ENCODE data around the gene CXCL3. TPM values are rescaled to one million over a fixed set of nuclear protein-coding genes. Genes with fewer than 3 reads are reported as not detected.

The CXCL3 gene
- total RNA-seq, 1 donor from 2014 or later: 0.12 TPM

DNA sequence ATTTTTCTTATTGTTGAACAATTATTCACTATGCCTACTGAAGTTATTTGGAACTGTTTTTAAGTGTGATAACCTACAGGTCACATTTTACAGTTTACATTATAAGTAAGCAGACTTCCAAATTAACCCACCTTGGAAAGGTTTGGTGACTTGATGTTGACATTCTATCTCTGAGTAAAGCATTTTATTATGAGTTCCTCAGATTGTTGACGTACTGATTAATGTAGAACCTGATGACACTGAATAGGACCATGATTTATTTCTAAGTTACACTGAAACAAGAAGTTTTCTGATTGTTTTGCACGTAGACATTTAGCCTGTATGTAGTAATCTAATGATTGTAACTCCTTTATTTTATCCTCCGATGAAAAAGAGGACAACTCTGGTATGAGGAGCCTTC, 17.0 kb upstream of the CXCL3 start:
- intact Hi-C loops (cut with micrococcal nuclease): no loop called here

DNA sequence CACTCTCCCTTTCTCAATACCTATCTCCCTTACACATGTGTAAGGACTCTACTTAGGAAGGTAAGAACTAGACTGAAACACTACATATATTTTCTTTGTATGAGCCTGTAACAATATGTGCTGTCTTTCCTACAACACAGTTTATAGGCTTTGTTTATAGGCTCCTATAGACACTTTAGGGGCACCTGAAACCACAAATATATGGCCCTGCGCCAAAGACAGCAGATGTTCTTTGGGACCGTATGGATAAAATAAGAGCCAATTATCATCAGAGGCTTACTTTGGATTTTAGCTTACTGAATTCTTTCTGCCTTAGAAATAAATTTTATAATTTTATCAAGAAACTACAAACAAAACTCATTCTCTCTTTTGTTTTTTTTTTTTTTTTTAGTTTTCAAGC, 16.6 kb upstream of the CXCL3 start:
- intact Hi-C loops (cut with micrococcal nuclease): no loop called here

DNA sequence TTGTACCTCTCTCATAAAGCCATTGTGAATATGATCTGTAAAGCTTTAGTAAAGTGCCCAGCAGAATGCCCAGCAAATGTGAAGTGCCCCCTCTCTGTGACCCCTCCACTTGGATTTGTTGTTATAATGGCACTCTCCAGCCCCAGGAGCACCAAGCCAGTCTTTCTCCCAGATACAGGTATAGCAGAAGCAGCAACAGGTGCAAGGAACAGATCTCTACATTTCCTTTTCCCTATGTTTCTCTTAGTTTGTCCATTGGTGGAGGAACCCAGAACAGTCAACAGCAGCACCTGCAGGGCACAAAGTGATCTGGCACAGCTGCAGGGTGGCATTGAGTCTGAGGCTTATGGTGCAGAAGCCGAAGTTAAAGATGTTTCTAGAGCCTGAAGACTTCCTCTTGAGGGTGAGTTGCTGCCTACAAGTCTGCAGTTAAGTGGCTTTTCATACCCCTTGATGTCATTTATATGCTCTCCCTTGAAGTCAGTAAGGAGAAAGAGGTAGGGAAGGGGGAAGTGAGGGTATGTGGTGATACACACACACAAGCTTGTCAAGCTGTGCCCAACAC, 16.1 kb upstream of the CXCL3 start:
- intact Hi-C loops (cut with micrococcal nuclease): no loop called here

DNA sequence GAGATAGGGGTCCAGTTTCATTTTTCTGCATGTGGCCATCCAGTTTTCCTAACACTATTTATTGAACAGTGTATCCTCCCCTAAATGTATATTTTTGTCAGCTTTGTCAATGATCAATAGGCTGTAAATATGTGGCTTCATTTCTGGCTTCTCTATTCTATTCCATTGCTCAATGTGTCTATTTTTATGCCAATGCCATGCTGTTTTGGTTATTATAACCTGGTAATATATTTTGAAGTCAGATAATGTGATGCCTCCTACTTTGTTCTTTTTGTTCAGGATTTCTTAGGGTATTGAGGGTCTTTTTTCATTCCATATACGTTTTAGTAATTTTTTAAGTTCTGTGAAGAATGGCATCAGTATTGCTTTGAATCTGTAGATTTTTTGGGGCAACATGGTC, 8.7 kb upstream of the CXCL3 start:
- intact Hi-C loops (cut with micrococcal nuclease): no loop called here

DNA sequence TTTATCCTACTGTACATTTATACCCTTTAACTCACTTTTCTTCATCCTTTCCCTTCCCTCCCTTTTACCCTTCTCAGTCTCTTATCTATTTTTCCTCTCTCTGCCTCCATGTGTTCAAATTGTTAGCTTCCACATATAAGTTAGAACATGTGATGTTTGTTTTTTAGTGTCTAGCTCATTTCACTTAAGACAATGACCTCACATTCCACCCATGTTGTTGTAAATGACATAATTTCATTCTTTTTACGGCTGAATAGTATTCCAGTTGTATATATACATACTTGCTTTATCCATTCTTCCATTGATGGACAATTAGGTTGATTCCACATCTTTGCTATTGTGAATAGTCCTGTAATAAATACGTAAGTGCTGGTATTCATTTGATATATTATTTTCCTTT, 7.3 kb upstream of the CXCL3 start:
- intact Hi-C loops (cut with micrococcal nuclease): no loop called here

DNA sequence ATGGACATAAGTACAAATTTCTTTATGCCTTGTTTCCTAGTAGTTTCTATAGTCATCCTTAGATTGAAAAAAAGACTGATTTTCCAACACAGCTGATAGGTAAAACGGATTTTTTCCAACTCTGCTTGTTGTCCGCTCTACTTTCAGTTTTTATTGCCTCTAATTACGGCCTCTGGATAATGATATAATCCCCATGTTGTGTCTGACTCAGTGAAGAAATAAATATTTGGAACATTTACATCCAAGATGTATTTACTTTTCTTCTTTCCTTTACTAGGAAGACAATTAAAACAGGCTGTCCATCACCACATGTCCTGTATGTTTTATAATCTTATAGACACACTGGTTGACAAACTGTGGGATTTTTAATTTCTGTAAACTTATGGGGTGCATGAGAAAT, 6.8 kb upstream of the CXCL3 start:
- intact Hi-C loops (cut with micrococcal nuclease): no loop called here

DNA sequence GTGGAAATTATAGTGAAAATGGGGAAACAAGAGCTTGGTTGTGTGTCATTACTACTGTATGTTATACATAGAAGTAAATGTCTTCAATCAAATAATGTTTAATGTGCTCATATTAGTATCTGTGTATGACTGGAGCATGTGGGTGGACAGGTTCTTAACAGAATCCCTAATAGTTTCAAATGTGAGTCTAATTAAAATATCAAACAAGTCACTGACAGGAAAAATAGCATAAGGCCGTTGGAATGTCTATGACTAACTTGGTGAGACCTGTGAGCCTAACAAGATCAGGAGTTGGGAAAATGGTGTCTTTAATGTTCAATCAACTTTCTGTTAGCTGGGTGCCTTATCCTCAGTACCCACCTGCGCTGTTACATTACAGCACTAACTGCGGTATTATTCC, 6.2 kb upstream of the CXCL3 start:
- intact Hi-C loops (cut with micrococcal nuclease): no loop called here

DNA sequence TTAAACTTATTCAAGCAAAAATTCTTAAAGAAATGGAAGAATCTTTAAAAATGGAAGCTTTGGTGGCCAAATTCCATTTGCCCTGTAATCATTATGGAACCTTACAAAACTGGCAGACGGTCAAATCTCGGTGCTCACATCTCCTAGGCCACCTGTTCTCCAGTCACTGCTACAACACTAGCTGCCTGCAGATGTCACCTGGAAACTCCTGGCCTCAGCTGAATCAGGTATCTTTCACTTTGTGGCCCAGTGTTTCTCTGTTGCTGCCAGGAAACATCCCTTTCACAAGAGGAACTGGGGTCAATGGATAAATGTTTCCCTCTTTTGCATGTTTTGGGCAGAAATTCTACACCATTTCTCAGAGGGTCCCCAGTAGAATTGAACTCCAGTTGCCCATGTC, 4.2 kb upstream of the CXCL3 start:
- intact Hi-C loops (cut with micrococcal nuclease): no loop called here

DNA sequence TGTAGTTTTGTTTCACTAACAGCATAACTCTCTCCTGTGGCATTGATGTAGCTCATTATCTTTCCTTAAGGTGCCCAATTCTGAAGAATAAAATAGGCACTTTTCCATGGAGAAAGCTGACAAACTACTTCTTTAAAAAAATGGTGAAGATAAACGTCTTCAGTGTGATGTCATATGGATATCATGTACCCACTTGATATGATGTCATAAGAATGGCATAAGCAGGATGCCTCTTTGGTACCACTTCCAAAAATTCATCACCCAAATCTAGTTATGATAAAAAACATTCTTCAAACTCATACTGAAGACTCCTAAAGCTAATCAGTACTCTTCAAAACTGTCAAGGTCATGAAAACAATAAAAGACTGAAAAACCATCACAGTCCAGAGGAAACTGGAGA, 2.9 kb upstream of the CXCL3 start:
- intact Hi-C loops (cut with micrococcal nuclease): no loop called here

DNA sequence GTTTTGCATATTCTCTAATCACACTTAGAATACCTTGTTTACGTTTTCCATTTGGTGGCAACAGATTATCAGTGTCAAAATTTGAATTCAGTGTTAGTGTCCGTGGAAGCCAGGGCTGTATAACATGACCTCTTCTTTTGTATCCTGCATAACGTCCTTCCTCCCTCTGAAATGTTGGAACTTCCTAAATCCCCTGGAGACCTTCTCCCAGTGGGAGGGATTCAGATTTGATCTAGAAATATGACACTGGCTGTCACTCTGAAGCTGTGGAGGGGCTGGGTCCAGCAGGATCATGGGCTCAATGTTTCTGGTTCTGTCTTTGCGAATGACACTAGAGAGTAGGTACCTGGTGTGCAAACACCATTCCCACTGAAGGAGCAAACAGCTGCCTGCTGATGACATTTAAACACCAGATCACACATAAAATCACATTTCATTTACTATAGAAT, 850 bp upstream of the CXCL3 start:
- intact Hi-C loops (cut with micrococcal nuclease): loop anchor here (2.0 kb wide), 1 partner anchor 23 kb away; no protein-coding TSS in a partner anchor

DNA sequence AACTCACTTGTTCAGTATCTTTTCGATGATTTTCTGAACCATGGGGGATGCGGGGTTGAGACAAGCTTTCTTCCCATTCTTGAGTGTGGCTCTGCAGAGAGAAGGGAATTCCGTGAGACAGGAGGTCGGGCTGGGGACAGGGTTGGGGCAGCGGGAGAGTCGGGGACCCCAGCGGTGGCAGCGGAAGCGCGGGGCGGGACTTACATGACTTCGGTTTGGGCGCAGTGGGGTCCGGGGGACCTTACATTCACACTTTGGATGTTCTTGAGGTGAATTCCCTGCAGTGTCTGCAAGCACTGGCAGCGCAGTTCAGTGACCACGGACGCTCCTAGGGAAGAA, 434 bp downstream of the CXCL3 start:
- intact Hi-C loops (cut with micrococcal nuclease): loop anchor here (2.0 kb wide), 1 partner anchor 21 kb away; no protein-coding TSS in a partner anchor

DNA sequence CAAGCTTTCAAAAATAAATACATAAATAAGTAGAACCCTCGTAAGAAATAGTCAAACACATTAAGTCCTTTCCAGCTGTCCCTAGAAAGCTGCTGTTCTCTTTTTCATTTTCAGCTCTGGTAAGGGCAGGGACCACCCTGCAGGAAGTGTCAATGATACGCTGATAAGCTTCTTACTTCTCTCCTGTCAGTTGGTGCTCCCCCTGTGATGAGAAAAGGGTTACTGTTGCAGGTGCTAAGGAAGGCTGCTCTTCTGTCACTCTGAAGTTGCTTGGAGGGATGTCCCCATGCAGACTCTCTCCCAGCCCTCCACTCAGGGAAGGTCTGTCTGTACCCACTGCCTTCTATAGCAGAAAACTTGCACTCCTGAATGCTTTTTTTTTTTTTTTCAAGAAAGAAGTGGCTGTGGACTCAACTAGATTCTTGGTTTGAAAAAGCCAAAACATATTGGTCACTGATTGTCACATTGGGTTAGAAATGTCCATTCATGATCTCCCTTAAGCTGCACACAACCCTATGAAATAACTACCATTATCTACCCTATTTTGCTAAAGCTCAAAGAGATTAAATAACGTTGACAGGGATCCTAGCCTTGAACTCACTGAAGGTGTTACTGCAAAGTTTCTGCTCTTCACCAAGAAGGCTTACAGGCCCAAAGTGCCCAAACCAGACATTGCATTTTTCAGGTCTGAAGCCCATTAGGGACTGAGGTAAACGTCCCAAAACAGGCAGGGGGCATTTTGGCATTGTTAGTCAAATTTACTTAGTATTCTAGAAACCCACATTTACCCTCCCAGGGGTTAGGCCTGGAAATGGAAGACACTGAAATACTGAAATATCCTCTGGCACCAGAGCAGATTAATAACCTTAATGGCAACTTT, 1.2 kb downstream of the CXCL3 start:
- intact Hi-C loops (cut with micrococcal nuclease): no loop called here

DNA sequence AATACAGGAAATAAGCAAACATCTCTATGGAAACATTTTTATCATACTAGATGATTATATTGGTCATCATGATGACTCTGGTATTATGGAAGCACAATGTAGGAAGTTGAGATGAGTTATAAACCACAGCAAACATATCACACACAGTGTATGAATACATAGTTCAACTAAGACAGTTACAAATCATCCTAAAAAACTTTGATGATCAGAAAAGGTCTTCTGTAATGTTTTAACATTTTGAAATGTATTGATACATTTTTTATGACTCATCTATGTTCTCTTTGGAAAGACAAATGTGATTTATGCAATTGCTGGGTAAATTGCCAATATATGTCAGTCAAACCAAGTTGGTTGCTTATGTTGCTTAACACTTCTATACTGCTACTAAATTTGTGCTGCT, 4.8 kb downstream of the CXCL3 start:
- intact Hi-C loops (cut with micrococcal nuclease): no loop called here

DNA sequence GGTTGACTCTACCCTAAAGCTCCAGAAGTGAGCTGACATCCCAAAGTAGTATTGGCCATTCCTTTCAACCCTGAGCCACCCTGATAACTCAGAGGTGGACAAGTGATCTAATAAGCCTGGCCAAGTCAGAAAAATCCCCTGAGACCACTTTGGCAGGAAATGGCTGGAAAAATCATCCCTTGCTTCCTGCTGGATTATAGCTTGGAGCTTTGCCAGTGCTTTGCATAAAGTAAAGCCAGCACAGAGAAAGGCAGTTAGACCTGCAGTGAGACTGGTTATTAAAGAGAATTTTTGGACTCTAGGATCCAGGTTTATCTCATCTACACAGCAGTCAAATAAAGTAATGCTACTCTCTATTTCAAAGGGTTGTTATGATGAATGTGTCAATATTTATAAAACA, 6.4 kb downstream of the CXCL3 start:
- intact Hi-C loops (cut with micrococcal nuclease): no loop called here

DNA sequence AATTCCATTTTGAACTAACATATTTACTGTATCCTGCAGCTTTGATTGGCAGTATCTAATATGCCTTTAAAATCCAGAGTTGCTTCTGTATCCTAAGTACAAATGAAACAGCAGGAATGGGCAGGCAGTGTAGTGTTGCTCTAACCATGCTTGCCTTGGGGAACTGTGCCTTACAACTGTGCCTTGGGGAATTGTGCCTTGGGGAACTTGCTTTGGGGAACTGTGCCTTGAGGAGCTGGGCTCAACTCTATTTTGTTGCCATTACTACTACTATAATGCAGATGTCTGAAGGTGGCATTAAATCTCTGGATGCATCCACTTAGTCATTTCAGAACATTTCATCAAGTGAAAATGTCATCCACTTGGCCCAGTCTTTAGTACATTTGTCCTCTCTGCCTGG, 6.9 kb downstream of the CXCL3 start:
- intact Hi-C loops (cut with micrococcal nuclease): no loop called here

DNA sequence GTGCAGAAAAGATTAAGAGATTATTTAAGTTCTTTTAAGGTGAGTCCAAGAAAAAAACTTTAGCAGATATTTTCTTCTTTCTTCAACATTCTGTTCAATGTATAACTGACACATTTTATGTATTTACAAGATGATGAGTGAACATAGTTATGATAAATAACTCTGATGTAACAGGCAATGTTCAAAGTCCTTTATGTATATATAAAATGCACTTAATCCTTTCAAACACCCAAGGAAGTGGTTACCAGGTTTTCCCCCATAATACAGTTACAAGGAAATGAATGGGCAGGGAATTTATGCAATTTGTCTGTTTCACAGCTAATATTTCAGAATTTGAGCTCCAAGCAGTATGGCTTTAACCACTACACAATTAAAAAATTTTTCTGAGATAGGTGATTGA, 8.2 kb downstream of the CXCL3 start:
- intact Hi-C loops (cut with micrococcal nuclease): no loop called here

DNA sequence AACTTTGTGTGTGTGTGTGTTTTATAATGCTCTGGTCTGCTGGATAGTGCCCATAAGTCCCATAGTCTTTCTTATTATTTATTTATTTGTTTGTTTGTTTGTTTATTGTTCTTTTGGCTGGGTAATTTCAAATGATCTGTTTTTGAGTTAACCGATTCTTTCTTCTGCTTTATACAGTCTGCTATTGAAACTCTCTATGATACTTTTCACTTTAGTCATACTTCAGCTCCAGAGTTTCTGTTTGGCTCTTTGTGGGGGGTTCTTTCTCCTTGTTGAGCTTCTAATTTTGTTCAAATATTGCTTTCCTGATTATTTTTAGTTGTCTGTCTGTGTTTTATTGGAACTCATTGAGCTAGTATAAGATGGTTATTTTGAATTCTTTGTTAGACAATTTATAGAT, 10.0 kb downstream of the CXCL3 start:
- intact Hi-C loops (cut with micrococcal nuclease): no loop called here

DNA sequence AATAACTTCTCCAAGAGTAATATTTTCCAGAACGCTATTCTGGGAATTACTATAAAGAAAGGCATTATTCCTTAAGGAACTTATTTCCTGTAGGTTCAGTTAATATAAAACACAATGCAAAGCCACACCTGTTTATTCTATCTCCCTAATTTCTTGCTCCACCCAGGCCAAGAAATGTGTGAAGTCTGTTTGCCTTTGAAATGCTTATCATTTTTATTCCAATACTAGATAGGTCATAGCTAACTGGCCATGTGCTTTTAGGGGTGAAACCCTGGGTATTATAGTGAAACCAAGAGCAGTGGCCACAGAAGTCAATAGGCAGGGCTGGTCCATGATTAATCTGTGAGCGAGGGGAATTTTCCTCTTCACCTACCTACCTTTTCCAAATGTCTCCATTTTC, 14.8 kb downstream of the CXCL3 start:
- intact Hi-C loops (cut with micrococcal nuclease): no loop called here

DNA sequence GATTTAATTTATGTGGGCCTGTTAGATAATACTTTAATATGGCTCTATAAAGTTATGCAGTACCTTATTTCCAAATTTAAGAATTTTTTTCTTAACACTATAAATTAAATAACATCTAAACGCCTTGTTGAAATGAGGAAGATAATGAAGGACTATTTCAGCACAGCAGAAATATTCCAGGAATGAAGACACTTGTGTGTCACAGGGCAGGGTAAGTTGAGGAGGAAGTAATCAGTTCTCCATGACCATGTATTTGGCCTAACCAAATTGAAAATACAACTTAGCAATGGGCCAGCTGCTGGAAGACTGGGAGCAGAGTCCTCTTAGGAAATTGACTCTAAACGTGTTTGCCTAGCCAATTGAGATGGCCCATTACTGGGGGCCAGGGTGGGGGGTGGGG, 16.9 kb downstream of the CXCL3 start:
- intact Hi-C loops (cut with micrococcal nuclease): no loop called here

DNA sequence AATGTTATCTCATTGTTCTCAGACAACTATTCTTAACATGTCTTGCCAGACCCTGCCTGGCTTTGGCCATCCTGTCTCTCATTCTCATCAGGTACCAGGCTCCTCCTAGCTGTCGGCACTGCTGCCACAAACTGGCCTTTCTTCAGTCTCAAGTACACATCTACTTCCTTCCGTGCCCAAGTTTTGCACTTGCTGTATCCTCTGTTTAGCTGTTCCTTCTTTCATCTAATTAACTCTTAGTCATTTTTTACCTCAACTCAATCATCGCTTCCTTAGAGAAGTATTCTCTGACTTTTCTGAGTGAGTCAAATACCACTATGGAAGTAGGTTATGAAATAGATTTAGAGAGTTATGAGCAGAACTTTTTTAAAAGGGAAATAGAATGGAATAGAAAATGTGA, 19.7 kb downstream of the CXCL3 start:
- intact Hi-C loops (cut with micrococcal nuclease): no loop called here

DNA sequence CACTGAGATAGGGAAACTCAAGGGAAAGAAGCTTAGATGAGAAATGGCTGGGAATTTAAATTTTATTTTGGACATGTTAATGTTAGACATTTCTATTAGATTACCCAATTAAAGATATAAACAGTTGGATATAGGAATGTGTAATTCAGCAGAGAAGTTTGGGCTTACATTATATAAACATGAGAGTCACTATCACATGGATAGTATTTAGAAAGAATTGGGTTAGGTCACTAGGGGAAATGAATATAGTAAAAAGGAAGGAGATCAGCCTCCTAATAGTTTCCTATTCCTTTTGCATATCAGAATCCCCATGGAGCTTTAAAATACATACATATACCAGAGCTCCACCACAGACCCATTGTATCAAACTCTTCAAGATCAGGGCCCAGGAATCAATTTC, 20.4 kb downstream of the CXCL3 start:
- intact Hi-C loops (cut with micrococcal nuclease): no loop called here

DNA sequence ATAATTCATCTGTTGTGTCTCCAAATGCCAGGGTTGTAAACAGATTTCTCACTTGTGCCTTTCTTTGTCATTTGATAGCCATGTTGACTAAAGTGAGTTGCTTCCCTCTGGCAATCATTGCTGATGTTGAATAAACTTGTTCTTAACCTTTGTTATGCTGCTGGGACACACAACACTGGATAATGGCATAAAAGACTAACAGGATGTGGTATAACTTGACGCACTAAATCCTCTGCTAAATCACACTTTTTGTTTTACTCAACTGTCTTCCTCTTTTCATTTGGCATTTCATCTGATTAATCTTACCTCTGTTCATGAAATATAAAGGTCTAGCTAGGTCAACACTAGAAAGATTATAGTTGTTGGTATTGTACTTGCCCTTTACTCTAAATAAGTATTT, 22.4 kb downstream of the CXCL3 start:
- intact Hi-C loops (cut with micrococcal nuclease): loop anchor here (2.0 kb wide), 1 partner anchor 23 kb away; the partner anchor contains the start of gene CXCL3

DNA sequence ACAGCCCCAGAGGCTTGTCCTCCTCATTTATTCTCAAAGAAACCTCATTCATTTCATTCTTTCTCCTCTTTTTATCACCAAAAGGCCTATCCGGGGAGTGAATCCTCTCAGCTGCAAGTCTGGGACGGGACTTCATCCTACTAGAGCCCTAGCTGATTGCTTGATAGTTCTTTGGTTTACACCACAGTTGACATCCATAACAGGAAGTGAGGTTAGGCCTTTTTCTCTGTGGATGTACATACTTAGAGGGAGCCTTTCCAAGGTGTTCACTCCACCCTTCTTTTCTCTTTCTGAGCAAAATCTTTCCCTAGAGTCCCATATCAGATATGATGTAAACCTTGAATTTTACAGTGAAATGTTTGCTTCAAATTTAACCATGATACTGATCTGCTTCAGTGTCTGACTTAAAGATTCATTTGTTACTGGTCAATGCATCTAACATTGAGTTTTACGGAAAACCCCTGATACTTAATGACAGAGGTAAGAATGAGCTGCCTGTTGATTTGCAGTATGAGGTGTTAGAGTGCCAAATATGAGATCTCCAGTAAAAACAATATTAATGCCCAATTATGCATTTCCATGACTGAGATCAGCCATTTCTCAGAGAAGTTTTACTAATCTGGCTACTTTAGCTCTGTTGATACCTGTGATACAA, 23.2 kb downstream of the CXCL3 start:
- intact Hi-C loops (cut with micrococcal nuclease): no loop called here
